DLD1 (cell line): ENCODE data around the gene CLEC16A.

Source experiments
- in situ Hi-C: cut with HindIII; loops from 2 replicates; pipeline ENCODE4 v1.10.0; 2017; ENCODE audit warnings: low sequenced_read_pairs

The CLEC16A gene

GRCh38 chr16:11165894-11166665, 221.7 kb downstream of the CLEC16A start:
- in situ Hi-C loops: no loop called here

GRCh38 chr16:11167581-11167980, 223.2 kb downstream of the CLEC16A start:
- in situ Hi-C loops: no loop called here

- in situ Hi-C loops: no loop called here
Measured at GRCh38 chr16:11168386-11169051, 224.2 kb downstream of the CLEC16A start.

GRCh38 chr16:11169641-11170040, 225.3 kb downstream of the CLEC16A start:
- in situ Hi-C loops: no loop called here

GRCh38 chr16:11170201-11170600, 225.8 kb downstream of the CLEC16A start:
- in situ Hi-C loops: no loop called here

- in situ Hi-C loops: no loop called here
Measured at GRCh38 chr16:11170696-11171447, 226.5 kb downstream of the CLEC16A start.

GRCh38 chr16:11171448-11171709, 227.0 kb downstream of the CLEC16A start:
- in situ Hi-C loops: no loop called here

GRCh38 chr16:11171757-11172299, 227.5 kb downstream of the CLEC16A start:
- in situ Hi-C loops: no loop called here

GRCh38 chr16:11173426-11173825, 229.1 kb downstream of the CLEC16A start:
- in situ Hi-C loops: no loop called here

GRCh38 chr16:11174141-11174540, 229.8 kb downstream of the CLEC16A start:
- in situ Hi-C loops: no loop called here

- in situ Hi-C loops: no loop called here
Measured at GRCh38 chr16:11175106-11175786, 230.9 kb downstream of the CLEC16A start.

GRCh38 chr16:11175787-11176341, 231.5 kb downstream of the CLEC16A start:
- in situ Hi-C loops: no loop called here

- in situ Hi-C loops: no loop called here
Measured at GRCh38 chr16:11177578-11178160, 233.3 kb downstream of the CLEC16A start.

- in situ Hi-C loops: no loop called here
Measured at GRCh38 chr16:11178424-11178823, 234.1 kb downstream of the CLEC16A start.

GRCh38 chr16:11179574-11179973, 235.2 kb downstream of the CLEC16A start:
- in situ Hi-C loops: no loop called here

- in situ Hi-C loops: no loop called here
Measured at GRCh38 chr16:11180489-11180888, 236.1 kb downstream of the CLEC16A start.

- in situ Hi-C loops: no loop called here
Measured at GRCh38 chr16:11181242-11181898, 237.0 kb downstream of the CLEC16A start.

- in situ Hi-C loops: no loop called here
Measured at GRCh38 chr16:11181899-11182279, 237.5 kb downstream of the CLEC16A start.

GRCh38 chr16:11182411-11182810, 238.0 kb downstream of the CLEC16A start:
- in situ Hi-C loops: no loop called here
